Ammon's horn (tissue), 1 donor: ENCODE data around the gene COL13A1.

Experiments
- DNase-seq: peaks from one replicate; pipeline ENCODE4 v3.0.0-alpha.2; 2016; ENCODE audit warnings: low spot score

Gene COL13A1

GRCh38 chr10:69791812-69792211, 9.9 kb upstream of the COL13A1 start:
- no peak for DNase-seq

- DNase-seq = peak; percentile 57
Measured at GRCh38 chr10:69792341-69792740, 9.4 kb upstream of the COL13A1 start.

GRCh38 chr10:69794673-69795072, 7.0 kb upstream of the COL13A1 start:
- no peak for DNase-seq

- DNase-seq = no peak
Measured at GRCh38 chr10:69795242-69795934, 6.3 kb upstream of the COL13A1 start.

- DNase-seq = no peak
Measured at GRCh38 chr10:69797959-69798358, 3.7 kb upstream of the COL13A1 start.

GRCh38 chr10:69800109-69800508, 1.6 kb upstream of the COL13A1 start:
- peak; percentile 28 for DNase-seq

- no peak for DNase-seq
Measured at GRCh38 chr10:69800665-69801064, 1.0 kb upstream of the COL13A1 start.

- DNase-seq = no peak
Measured at GRCh38 chr10:69801094-69801433, 642 bp upstream of the COL13A1 start.

GRCh38 chr10:69802424-69803161, 887 bp downstream of the COL13A1 start:
- no peak for DNase-seq

GRCh38 chr10:69803809-69804208, 2.1 kb downstream of the COL13A1 start:
- no peak for DNase-seq

- no peak for DNase-seq
Measured at GRCh38 chr10:69804775-69805174, 3.1 kb downstream of the COL13A1 start.

- no peak for DNase-seq
Measured at GRCh38 chr10:69807122-69807521, 5.4 kb downstream of the COL13A1 start.

- DNase-seq = no peak
Measured at GRCh38 chr10:69807696-69808095, 6.0 kb downstream of the COL13A1 start.

- DNase-seq = no peak
Measured at GRCh38 chr10:69809318-69809717, 7.6 kb downstream of the COL13A1 start.

GRCh38 chr10:69810097-69810496, 8.4 kb downstream of the COL13A1 start:
- DNase-seq = no peak

GRCh38 chr10:69810675-69811397, 9.1 kb downstream of the COL13A1 start:
- no peak for DNase-seq

GRCh38 chr10:69813632-69814031, 11.9 kb downstream of the COL13A1 start:
- no peak for DNase-seq

- no peak for DNase-seq
Measured at GRCh38 chr10:69814251-69814650, 12.5 kb downstream of the COL13A1 start.

- no peak for DNase-seq
Measured at GRCh38 chr10:69815104-69815503, 13.4 kb downstream of the COL13A1 start.

- no peak for DNase-seq
Measured at GRCh38 chr10:69816521-69816920, 14.8 kb downstream of the COL13A1 start.

GRCh38 chr10:69817078-69817581, 15.4 kb downstream of the COL13A1 start:
- no peak for DNase-seq

- no peak for DNase-seq
Measured at GRCh38 chr10:69818676-69819239, 17.1 kb downstream of the COL13A1 start.
